OCI-LY1 (cell line): ENCODE data around the gene TXNRD2.
A peak's percentile ranks its signal among the peaks of the same experiment; 100 is the strongest.

Source experiments
- H2AFZ ChIP-seq: fragments of 200-600 bp; sonication (generic), shearing (Covaris generic); 2 replicates; pipeline ENCODE4 v1.6.0; 2014; ENCODE audit warnings: antibody characterized with exemption, mild to moderate bottlenecking, low read length
- H3F3A ChIP-seq: fragments of 200-600 bp; sonication (generic), shearing (Covaris generic); 2 replicates; pipeline ENCODE4 v1.6.0; 2014; ENCODE audit warnings: mild to moderate bottlenecking, antibody characterized with exemption, low read length, moderate library complexity; ENCODE audit not compliant: insufficient read depth
- H3K27ac ChIP-seq: fragments of 200-600 bp; sonication (generic); 2 replicates; pipeline ENCODE4 v1.5.1; 2014; ENCODE audit warnings: low read length, mixed run types, mild to moderate bottlenecking, low read depth; ENCODE audit not compliant: poor library complexity, severe bottlenecking
- H3K27me3 ChIP-seq: fragments of 200-600 bp; sonication (generic); 2 replicates; pipeline ENCODE4 v1.6.0; 2014; ENCODE audit warnings: antibody characterized with exemption, mild to moderate bottlenecking, low read length, moderate library complexity; ENCODE audit not compliant: insufficient read depth
- H3K36me3 ChIP-seq: fragments of 200-600 bp; sonication (generic); 2 replicates; pipeline ENCODE4 v1.6.1; 2014; ENCODE audit warnings: mild to moderate bottlenecking, antibody characterized with exemption, low read length, moderate library complexity, mixed read lengths; ENCODE audit not compliant: insufficient read depth
- H3K4me1 ChIP-seq: fragments of 200-600 bp; sonication (generic); 2 replicates; pipeline ENCODE4 v1.5.1; 2014; ENCODE audit warnings: mild to moderate bottlenecking, low read length, moderate library complexity; ENCODE audit not compliant: insufficient read depth, severe bottlenecking
- H3K4me2 ChIP-seq: fragments of 200-600 bp; sonication (generic), shearing (Covaris generic); 2 replicates; pipeline ENCODE4 v1.6.1; 2014; ENCODE audit warnings: low read length
- H3K4me3 ChIP-seq: fragments of 200-600 bp; sonication (generic); 2 replicates; pipeline ENCODE4 v1.5.1; 2014; ENCODE audit warnings: low read length, low read depth, mild to moderate bottlenecking, mixed read lengths; ENCODE audit not compliant: poor library complexity, severe bottlenecking
- H3K79me2 ChIP-seq: fragments of 200-600 bp; shearing (Covaris generic); 2 replicates; pipeline ENCODE4 v1.6.1; 2016; ENCODE audit warnings: mixed run types, low read length, mixed read lengths; ENCODE audit not compliant: insufficient read depth
- H3K9ac ChIP-seq: fragments of 200-600 bp; sonication (generic), shearing (Covaris generic); 2 replicates; pipeline ENCODE4 v1.6.1; 2014; ENCODE audit warnings: mild to moderate bottlenecking, low read length, mixed read lengths
- H3K9me2 ChIP-seq: fragments of 200-600 bp; sonication (generic), shearing (Covaris generic); 2 replicates; pipeline ENCODE4 v1.6.1; 2014; ENCODE audit warnings: low read depth, mild to moderate bottlenecking, low read length, mixed read lengths
- H3K9me3 ChIP-seq: fragments of 200-600 bp; shearing (Covaris generic); 2 replicates; pipeline ENCODE4 v1.6.1; 2014; ENCODE audit warnings: low read length, mixed read lengths
- H4K20me1 ChIP-seq: fragments of 200-600 bp; sonication (generic), shearing (Covaris generic); 2 replicates; pipeline ENCODE4 v1.6.0; 2016; ENCODE audit warnings: mild to moderate bottlenecking, low read length; ENCODE audit not compliant: insufficient read depth
- EZH2 ChIP-seq: fragments of 200-600 bp; sonication (generic), shearing (Covaris generic); IDR thresholded peaks from 2 replicates; pipeline ENCODE4 v1.8.0; 2017; ENCODE audit warnings: borderline replicate concordance, mixed run types, mild to moderate bottlenecking, antibody characterized with exemption, low read length, moderate library complexity, mixed read lengths
- TF ChIP-seq, protein P1 (sequence below): fragments of 200-600 bp; sonication (generic), shearing (Covaris generic); IDR thresholded peaks from 2 replicates; pipeline ENCODE4 v1.5.1; 2017; ENCODE audit warnings: mild to moderate bottlenecking, antibody characterized with exemption, low read length, moderate library complexity, mixed read lengths

The TXNRD2 gene

DNA sequence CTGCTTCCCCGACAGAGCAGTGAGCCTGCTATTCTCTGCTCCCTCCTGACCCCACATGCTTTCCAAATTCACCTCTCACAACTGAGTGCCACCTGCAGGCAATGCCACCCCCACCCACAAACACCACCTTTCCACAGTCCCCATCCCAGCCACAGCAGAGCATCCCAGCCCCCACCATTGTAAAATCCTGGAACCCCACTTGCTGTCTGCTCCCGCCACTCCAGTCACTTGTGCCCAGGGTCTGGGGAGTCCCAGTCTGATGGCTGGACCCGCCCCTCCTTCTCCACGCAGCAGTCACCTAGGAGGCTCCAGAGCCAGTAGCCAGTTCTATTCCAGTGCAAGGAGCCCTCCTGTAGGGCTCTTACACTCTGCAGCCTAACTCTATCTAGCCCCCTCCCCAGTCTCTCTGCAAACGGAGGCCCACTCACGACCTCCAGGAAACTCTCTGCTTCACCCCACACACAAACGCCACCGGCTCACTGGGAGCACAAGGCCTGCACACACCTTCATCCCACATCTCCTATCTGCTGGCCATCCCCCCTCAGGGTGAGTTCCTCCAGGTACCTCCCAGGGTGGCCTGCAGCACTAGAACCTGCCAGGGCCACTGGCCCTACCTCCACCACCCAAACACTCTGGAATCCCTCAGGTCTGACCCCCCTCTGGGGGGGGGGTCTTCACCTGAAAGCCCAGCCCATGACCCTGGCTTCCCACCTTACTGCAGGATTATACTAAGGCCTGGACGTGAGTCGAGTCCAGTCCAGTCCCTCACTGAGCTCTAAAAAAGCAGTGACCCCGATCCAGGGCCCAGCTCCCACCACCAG lies 88.3 kb downstream of the TXNRD2 start:
- Histone ChIP-seq H3K9ac (peak overlapping the region; percentile 95), H3K27ac (no peak overlapping the region), H3K4me3 (peak overlapping the region; percentile 90), H4K20me1 (no peaks in the 10 kb centered on the region), H3K27me3 (no peaks in the 10 kb centered on the region), H3K4me2 (peak overlapping the region; percentile 93), H3F3A (no peaks in the 10 kb centered on the region), H3K9me2 (no peaks in the 10 kb centered on the region), H3K4me1 (peaks cover 32% of the 10 kb centered on the region), H3K36me3 (peaks cover 41% of the 10 kb centered on the region), H2AFZ (no peak overlapping the region), H3K79me2 (peaks cover 18% of the 10 kb centered on the region), H3K9me3 (no peaks in the 10 kb centered on the region)
- TF ChIP-seq, protein P1, sequence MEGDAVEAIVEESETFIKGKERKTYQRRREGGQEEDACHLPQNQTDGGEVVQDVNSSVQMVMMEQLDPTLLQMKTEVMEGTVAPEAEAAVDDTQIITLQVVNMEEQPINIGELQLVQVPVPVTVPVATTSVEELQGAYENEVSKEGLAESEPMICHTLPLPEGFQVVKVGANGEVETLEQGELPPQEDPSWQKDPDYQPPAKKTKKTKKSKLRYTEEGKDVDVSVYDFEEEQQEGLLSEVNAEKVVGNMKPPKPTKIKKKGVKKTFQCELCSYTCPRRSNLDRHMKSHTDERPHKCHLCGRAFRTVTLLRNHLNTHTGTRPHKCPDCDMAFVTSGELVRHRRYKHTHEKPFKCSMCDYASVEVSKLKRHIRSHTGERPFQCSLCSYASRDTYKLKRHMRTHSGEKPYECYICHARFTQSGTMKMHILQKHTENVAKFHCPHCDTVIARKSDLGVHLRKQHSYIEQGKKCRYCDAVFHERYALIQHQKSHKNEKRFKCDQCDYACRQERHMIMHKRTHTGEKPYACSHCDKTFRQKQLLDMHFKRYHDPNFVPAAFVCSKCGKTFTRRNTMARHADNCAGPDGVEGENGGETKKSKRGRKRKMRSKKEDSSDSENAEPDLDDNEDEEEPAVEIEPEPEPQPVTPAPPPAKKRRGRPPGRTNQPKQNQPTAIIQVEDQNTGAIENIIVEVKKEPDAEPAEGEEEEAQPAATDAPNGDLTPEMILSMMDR, result no peak
- TF ChIP-seq EZH2, result no peak

DNA sequence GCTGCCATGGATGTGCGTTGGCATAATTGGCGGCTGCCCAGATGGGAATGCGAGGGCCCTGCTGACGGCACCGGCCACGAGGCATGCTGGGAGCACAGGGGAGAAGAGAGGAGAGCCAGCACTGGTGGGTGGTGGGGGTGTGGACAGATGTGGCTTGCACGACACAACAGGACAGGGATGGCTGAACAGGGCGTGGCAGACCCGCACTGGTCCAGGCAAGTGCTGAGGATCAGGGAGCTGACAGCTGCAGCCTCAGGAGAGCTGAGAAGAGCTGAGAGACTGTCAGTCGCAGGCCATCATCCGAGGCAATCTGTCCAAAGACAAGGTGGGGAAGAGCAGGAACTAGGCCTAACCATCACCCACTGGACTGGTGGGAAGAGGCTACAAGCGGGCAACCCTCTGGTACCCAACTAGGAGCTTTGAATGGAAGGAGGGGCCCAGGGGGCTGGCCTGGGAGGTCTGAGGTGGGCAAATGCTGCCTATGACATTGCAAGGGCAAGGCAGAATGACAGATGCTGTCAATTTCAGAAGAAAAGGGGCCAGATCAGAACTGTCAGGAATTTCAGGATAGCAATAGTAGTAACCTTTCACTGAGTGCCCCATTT lies 89.3 kb downstream of the TXNRD2 start:
- peaks cover 41% of the 10 kb centered on the region for H3K36me3 ChIP-seq
- no peak overlapping the region for H3K27ac ChIP-seq

GRCh38 chr22:19851291-19852176 lies 90.1 kb downstream of the TXNRD2 start:
- no peaks in the 10 kb centered on the region for H4K20me1 ChIP-seq

More for the DNA sequence above, 89.3 kb downstream of the TXNRD2 start:
- Histone ChIP-seq H3K27me3 (no peaks in the 10 kb centered on the region), H3K9ac (peak overlapping the region; percentile 9; the same call in 1 of the 2 replicates), H3K9me3 (no peaks in the 10 kb centered on the region), H3K79me2 (peaks cover 18% of the 10 kb centered on the region), H3F3A (no peaks in the 10 kb centered on the region), H2AFZ (no peak overlapping the region), H3K4me2 (peak overlapping the region; percentile 93), H3K9me2 (no peaks in the 10 kb centered on the region), H3K4me3 (peak overlapping the region; percentile 90), H3K4me1 (peaks cover 32% of the 10 kb centered on the region), H4K20me1 (no peaks in the 10 kb centered on the region)
- TF ChIP-seq EZH2, result no peak
- TF ChIP-seq, protein P1, result no peak

More at GRCh38 chr22:19851291-19852176, 90.1 kb downstream of the TXNRD2 start:
- Histone ChIP-seq H3K36me3 (peaks cover 36% of the 10 kb centered on the region; the same call in 1 of the 2 replicates), H3K4me3 (no peak overlapping the region), H3K9ac (no peak overlapping the region), H3K79me2 (peaks cover 18% of the 10 kb centered on the region), H2AFZ (no peak overlapping the region), H3K9me3 (no peaks in the 10 kb centered on the region), H3K4me1 (peaks cover 32% of the 10 kb centered on the region), H3F3A (no peaks in the 10 kb centered on the region), H3K4me2 (no peak overlapping the region), H3K27ac (no peak overlapping the region), H3K27me3 (no peaks in the 10 kb centered on the region), H3K9me2 (no peaks in the 10 kb centered on the region)
- no peak for TF ChIP-seq EZH2
- TF ChIP-seq, protein P1, result no peak
